ENCODE results near the gene SMYD3.

DNA sequence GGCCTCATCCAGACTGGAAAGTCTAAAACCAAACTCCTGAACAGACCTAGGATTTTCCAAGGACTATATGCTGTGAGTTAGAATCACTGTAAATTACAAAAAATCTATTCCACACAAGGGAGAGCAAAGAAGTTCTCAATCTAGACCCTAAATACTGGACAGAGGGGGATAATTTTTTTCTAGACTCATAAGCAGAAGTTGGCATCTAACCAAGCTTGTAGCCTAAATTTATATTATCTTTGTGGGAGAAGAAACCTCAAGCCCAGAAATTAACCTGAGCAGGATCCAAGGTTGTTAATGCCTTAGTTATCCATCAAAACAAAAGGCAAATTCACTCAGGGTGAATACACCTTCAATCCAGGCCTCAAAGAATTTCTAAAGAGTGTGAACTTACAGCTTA, 290.2 kb downstream of the SMYD3 start:
- TF ChIP-seq CTCF (IDR thresholded peaks at IDR 0.05 in 8 of 11, conservative IDR thresholded peaks at IDR 0.05 in 3 of 11) = no peak
- TF ChIP-seq POLR2A (IDR thresholded peaks at IDR 0.05) = no peak

All from spleen (tissue), 7 donors.